RPMI8226 (cell line): ENCODE results near the gene MYOF.
A peak's percentile ranks its signal among the peaks of the same experiment; 100 is the strongest.
"Not testable (repeated sequence)": the region's sequence is repeated elsewhere in the genome, so short reads cannot be mapped to it uniquely, and the experiment has no call there.

Experiments used
- DNase-seq: peaks from one replicate; pipeline ENCODE4 v3.0.0-alpha.2; 2015

Gene MYOF

DNA sequence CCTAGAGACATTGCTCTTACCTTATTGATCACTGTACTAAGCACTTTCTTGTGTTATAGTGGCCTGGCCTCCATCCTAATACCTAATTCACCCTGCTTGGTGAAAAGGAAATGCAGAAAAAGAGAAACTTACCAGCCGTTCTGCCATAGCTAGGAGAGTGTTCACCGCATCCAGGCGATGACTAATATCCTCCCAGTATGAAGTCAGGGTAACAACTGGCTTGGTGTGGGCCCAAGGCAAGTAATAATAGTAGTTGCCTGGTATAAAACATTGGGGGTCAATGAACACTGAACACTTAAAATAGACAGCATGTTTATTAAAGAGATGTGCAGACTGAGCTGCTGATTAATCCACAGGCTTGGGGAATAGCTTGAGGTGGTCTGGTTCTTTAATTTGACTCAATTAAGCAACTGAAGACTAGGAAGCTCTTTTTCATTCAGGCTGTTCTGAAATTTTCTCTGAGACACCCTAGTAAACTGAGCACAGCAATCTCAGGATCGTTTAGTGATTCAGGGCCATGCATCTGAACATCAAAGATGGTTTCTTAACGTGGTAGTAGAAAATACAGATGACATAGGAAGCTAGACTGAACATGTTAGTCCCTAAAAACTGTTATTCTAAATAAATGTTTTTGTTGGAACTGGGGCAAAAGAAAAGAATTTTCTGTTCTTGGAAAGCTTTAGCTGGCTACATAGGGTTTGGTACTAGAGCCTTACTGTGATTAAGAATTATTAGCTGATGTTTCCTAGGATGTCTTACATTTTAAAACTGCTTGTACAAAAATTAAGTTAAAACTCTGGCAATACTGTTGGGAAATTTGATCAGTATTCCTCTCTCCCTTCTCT lies 102.2 kb downstream of the MYOF start:
- DNase-seq = no peak

- no peak for DNase-seq
These were observed 103.0 kb downstream of the MYOF start for GRCh38 chr10:93378997-93379730.

DNA sequence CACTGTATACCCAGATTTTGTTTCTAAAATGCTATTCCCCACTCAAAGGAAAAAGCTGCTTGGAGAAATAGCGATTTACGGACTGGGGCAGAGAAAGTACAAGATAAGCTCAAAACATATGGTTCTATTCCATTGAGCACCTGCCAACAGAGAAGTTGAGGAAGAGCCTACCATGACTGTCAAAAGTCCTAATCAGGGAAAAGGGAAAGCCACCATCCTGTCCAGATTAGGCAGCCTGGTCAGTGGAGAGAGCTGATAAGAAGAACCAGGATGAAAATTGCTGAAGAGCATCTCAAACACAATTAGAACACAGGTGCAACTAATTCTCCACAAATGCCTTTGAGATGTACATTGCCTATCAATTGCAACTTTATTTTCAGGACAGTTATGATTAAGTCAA lies 104.1 kb downstream of the MYOF start:
- DNase-seq = no peak

GRCh38 chr10:93376372-93377293 lies 105.5 kb downstream of the MYOF start:
- DNase-seq = peak; percentile 56

DNA sequence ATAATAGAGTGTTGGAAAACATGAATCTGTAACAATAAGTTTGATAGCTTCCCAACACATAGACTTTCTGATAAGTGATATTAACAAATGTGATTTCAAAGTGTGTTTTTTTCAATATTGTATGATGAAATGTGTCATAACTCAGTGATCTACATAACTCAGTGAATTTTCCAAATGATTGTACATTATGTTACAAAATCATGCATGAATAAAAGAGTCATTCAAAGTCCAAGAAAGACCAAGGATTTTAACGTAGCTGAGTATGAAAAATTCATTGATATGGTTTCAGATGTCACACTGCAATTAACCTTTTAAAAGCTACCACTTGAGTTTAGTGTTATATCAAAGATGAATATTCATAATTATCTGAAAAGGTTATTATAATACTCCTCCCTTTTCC lies 111.2 kb downstream of the MYOF start:
- no peak for DNase-seq

DNA sequence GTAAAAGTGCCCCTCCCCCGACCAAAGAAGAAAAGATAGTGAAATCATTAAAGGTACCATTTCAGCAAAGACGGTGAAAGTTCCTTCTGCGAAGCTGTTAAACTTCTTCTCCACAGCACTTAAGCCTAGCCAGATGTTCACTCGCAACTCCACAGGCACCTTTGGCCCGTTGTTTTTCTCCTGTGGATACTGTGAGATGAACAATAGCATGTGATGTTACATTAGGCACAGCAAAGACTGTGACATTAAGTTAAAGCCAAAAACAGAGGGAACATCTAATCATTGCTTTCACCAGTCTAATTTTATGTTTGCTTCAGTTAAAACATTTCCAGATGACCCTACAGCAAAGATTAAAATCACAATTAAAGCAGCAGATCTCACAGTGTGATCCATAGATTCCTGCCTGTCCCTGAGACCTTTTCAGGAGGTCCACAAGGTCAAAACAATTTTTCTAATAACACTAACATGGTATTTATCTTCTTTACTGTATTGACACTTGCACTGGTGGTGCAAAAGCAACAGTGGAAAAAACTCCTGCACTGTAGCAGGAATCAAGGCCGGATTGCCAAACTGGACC lies 112.5 kb downstream of the MYOF start:
- DNase-seq = no peak

DNA sequence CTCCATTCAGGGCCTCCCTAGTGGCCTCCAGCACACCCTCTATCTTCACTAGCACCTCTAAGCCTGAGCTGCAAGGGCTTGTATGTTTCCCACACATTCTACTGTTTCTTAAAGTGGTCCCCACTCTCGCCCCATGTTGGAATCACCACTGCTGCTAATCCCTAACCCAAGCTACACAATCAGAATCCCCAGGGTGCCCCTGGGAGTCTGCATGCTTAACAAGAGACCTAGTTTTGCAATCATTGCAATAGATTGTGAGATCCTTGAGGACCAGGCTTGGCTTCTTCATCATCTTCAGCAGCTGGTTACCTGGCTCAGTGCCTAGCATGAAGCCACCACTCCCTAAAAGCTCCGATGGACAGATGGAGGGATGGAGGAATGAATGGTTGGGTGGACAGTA lies 113.9 kb downstream of the MYOF start:
- no peak for DNase-seq

DNA sequence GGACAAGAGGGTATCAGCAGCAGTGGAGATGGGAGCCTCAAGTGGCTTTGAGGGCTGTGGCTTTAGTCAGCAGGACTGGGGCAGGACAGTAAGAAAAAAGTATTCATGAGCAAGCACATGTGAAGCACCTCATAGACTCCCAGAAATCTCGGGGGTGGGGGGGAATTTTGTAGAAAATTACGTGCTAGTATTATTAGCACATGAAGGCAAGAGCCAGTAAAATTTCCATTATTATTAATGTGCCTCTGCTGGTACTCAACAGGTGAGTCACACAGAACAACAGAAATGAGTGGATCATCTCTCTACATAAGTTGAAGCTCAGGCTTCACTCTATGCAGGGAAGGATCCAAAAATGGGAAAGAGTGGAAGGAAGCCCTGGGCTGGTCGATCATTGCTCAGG lies 114.5 kb downstream of the MYOF start:
- no peak for DNase-seq

DNA sequence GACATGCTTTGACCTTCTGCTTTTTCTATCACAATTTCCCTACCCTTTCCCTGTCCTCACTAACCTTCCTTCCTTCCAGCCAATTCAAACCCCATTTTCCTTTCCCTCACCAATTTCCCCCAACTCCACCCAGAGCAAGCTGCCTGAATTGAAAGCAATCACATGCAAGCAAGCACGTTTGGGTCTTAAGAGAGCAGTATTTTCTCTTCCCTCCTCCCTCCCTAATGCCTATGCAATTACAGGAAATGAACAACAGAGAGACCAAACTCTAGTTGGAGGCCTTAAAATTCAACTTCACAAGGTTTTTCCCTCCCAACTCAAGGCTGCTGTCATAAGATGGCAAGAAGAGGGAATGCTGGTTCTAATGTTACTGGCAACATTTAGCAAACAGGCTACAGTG lies 117.2 kb downstream of the MYOF start:
- DNase-seq = no peak

GRCh38 chr10:93363891-93364648 lies 118.1 kb downstream of the MYOF start:
- no peak for DNase-seq

- DNase-seq = not testable (repeated sequence)
These were observed 123.7 kb downstream of the MYOF start for GRCh38 chr10:93358398-93358797.

DNA sequence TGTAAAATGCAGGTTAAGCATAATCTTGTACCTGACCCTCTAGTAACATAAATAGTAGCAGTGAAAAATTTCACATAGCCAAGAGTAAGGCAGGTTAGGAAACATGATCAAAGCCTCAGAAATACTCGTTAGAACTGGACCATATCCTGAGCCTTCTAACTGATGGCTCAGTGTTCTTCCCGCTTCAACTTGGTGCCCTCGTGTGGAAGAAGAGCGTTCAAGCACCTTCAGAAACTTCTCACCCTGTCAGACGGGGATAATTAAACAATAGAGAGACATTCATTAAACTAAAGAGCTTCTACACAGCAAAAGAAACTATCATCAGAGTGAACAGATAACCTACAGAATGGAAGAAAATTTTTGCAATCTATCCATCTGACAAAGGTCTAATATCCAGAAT lies 124.5 kb downstream of the MYOF start:
- peak; percentile 41 for DNase-seq

DNA sequence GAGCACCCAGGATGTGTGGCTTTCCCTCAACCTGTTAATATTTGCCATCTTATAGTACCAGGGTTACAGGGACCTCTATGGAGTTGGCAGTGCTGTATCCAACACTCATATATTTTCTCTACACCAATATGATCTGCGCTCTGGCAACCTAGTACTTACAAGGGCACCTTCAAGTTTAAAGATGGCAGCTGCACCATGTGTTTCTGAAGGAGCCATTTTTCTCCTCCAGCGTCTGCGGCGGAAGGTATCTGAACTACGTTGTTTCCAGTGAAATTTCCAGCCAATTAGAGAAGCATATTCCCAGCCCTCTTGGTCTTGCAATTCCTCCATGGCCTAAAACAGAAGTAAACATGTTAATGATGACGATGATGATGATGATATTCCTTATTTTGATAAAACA lies 125.6 kb downstream of the MYOF start:
- DNase-seq = no peak

- peak; percentile 50 for DNase-seq
These were observed 129.3 kb downstream of the MYOF start for GRCh38 chr10:93352638-93353383.

DNA sequence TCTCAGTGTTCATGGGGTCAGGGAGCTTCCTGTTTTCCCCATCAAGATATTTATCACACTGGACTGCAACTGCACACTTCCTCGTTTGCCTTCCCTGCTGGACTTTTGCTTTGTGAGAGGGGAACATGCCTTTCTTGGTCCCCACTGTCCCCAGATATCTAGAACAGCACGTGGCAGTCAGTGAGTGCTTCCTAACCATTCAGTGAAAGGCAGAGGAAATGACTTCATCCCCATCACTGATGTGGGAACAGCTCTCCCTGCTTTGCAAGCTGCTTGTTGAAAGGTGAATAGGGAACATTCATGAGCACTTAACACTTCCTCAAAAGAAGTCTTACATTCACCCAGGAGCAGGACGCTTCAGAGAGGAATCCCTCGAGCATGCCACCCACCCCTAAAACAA lies 135.4 kb downstream of the MYOF start:
- DNase-seq = no peak

DNA sequence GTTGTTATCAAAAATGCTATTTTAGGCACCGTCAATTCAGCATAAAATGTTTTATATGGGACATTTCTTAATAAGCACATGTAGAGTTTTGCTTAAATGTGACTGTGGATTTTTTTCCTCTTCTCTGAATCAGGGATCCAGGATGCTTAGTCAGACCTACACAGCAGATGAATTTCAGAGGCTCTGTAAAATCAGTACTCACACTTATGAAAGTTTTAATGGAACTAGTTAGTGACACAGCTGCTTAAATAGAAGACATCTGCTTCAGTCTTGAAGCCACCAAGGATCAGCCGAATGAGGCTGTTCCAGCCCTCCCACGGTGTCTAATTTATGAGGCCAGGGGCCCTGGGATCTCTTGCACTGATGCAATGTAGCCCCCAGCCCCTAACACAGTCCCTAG lies 136.0 kb downstream of the MYOF start:
- DNase-seq = no peak

GRCh38 chr10:93344691-93345090 lies 137.4 kb downstream of the MYOF start:
- DNase-seq = no peak

DNA sequence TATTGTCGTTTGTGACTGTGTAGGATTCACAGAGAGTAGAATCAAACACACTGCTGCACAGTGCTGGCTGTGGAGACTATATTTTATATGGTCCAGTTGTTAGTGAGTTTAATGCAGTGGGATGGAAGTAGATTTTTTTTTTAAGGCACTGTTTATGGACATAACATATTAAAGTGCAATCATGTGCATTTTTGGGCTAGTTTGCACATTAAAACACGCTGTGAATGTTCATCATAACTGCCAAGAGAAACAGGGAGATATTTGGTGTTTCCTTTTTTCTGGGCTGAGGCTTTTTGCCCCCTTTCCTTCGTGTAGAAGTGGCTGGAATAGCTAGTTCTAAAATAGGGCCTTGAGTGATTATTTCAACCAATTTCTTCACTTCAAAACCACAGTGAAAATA lies 139.2 kb downstream of the MYOF start:
- no peak for DNase-seq

GRCh38 chr10:93342366-93342765 lies 139.8 kb downstream of the MYOF start:
- DNase-seq = no peak

GRCh38 chr10:93337309-93337721 lies 144.8 kb downstream of the MYOF start:
- no peak for DNase-seq

- DNase-seq = no peak
These were observed 145.5 kb downstream of the MYOF start for GRCh38 chr10:93336678-93337077.
